ENCODE measurements around the gene NTM.

NTM gene

GRCh38 chr11:131666006-131666405, 295.6 kb downstream of the NTM start:
- Histone ChIP-seq H3K36me3 (ENCODE audit: control insufficient read depth in 2 of 2, insufficient read depth in 1 of 2, low read length in 2 of 2) (no peaks in the 10 kb centered on the region), H3K9me3 (ENCODE audit: control insufficient read depth, insufficient read depth, low read depth, low read length) (no peaks in the 10 kb centered on the region), H3K27ac (ENCODE audit: extremely low read depth, low read depth, low read length) (no peak overlapping the region), H3K4me3 (ENCODE audit: low read depth, low read length) (no peak overlapping the region), H3K4me1 (ENCODE audit: control insufficient read depth, insufficient read depth, low read length) (no peaks in the 10 kb centered on the region)
- ChIA-PET POLR2A (no interaction called here), CTCF (interaction anchor here (0.5 to 4.6 kb wide), 5 partner anchors 8 to 176 kb away, joined by 3 to 23 read pairs (median 3); no protein-coding TSS in a partner anchor)
- no peak for TF ChIP-seq BCL11B (tag by site-specific recombination; IDR thresholded peaks at IDR 0.05; ENCODE audit: low read depth)

DNA sequence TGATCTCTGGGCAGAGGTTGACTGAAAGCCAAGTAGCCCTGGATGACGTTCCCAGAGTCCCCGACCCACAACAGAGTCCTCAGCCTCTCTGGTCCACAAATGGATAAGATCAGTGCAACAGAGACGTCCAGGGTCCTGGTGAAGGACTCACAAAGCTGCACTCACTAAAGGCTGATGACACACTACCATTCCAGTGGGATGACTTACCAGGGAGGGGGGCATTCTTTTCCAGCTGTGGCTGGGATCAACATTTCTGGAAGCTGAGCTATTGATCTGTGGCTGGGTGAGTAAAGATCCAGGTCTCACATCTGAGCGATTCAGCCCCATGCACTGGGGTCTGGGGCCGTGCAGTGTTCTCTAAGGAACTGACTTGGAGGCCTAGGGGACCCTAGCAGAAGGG, 296.2 kb downstream of the NTM start:
- Histone ChIP-seq H3K4me3 (ENCODE audit: low read depth, low read length) (no peak overlapping the region), H3K36me3 (ENCODE audit: control insufficient read depth in 2 of 2, insufficient read depth in 1 of 2, low read length in 2 of 2) (no peaks in the 10 kb centered on the region), H3K9me3 (ENCODE audit: control insufficient read depth, insufficient read depth, low read depth, low read length) (no peaks in the 10 kb centered on the region), H3K27ac (ENCODE audit: extremely low read depth, low read depth, low read length) (no peak overlapping the region), H3K4me1 (ENCODE audit: control insufficient read depth, insufficient read depth, low read length) (no peaks in the 10 kb centered on the region)
- POLR2A ChIA-PET, result no interaction called here
- CTCF ChIA-PET, result interaction anchor here (0.6 to 4.6 kb wide), 4 partner anchors 9 to 87 kb away, joined by 3 to 23 read pairs (median 6); no protein-coding TSS in a partner anchor
- no peak for TF ChIP-seq ZNF174 (tag by site-specific recombination; IDR thresholded peaks at IDR 0.05)
- TF ChIP-seq ZNF292 (tag by site-specific recombination; IDR thresholded peaks at IDR 0.05; ENCODE audit: borderline replicate concordance, low read depth), result no peak
- no peak for TF ChIP-seq ZNF394 (tag by site-specific recombination; IDR thresholded peaks at IDR 0.05; ENCODE audit: borderline replicate concordance)
- no peak for TF ChIP-seq ZNF248 (tag by site-specific recombination; IDR thresholded peaks at IDR 0.05)
- TF ChIP-seq ZNF146 (tag by site-specific recombination; IDR thresholded peaks at IDR 0.05), result no peak
- no peak for TF ChIP-seq ZNF518A (tag by site-specific recombination; conservative IDR thresholded peaks at IDR 0.05; ENCODE audit: low read depth)
- TF ChIP-seq OVOL3 (tag by site-specific recombination; IDR thresholded peaks at IDR 0.05), result no peak
- no peak for TF ChIP-seq ZNF26 (tag by site-specific recombination; IDR thresholded peaks at IDR 0.05)
- TF ChIP-seq ELK4 (IDR thresholded peaks at IDR 0.05; ENCODE audit: borderline replicate concordance, low read depth, low read length), result no peak
- no peak for TF ChIP-seq ZNF677 (tag by site-specific recombination; IDR thresholded peaks at IDR 0.05)
- no peak for TF ChIP-seq ZBTB1 (tag by site-specific recombination; IDR thresholded peaks at IDR 0.05)
- no peak for TF ChIP-seq ZNF626 (tag by site-specific recombination; IDR thresholded peaks at IDR 0.05)
- TF ChIP-seq ZNF138 (tag by site-specific recombination; IDR thresholded peaks at IDR 0.05; ENCODE audit: borderline replicate concordance), result no peak
- TF ChIP-seq SP2 (tag by site-specific recombination; IDR thresholded peaks at IDR 0.05), result no peak

Measured in HEK293 (cell line).